Panc1 (cell line): ENCODE measurements around the gene HNRNPA2B1. TPM values are rescaled to one million over a fixed set of nuclear protein-coding genes. Genes with fewer than 3 reads are reported as not detected.
"Not testable (repeated sequence)": the region's sequence is repeated elsewhere in the genome, so short reads cannot be mapped to it uniquely, and the experiment has no call there.

Experiments used
- ATAC-seq: fragments of 200-7000 bp; cut with Tn5 transposase; 2 replicates; pipeline ENCODE4 v1.9.1; 2020; ENCODE audit warnings: mild to moderate bottlenecking, moderate library complexity
- BruUV-seq: library from RNA; stranded (reverse); fragments of 400-500 nt; replicated peaks from 2 replicates; lab custom pipeline; 2021; lab: Mats Ljungman, UMichigan
- CTCF ChIA-PET: fragments of 300-600 bp; sonication (Branson Sonifier 250); formaldehyde crosslinking; loops from one replicate; lab custom pipeline; 2022; ENCODE audit warnings: antibody characterized with exemption; lab: Charles Lee
- POLR2A ChIA-PET: fragments of 300-600 bp; sonication (Branson Sonifier 250); formaldehyde crosslinking; loops from one replicate; lab custom pipeline; 2022; ENCODE audit warnings: antibody characterized with exemption; lab: Charles Lee
- DNase-seq: peaks from one replicate; pipeline ENCODE4 v3.0.0-alpha.2; 2010; ENCODE audit warnings: low read depth, low spot score
- H3K27ac ChIP-seq: 2 replicates; pipeline ENCODE4 v1.5.1; 2011; ENCODE audit warnings: mild to moderate bottlenecking, low read length, inconsistent platforms
- H3K27me3 ChIP-seq: fragments of 200-500 bp; sonication (Bioruptor generic); 2 replicates; pipeline ENCODE4 v1.6.0; 2014; ENCODE audit warnings: low read length, inconsistent platforms; ENCODE audit not compliant: control insufficient read depth, insufficient read depth
- H3K36me3 ChIP-seq: fragments of 200-500 bp; sonication (Bioruptor generic); 2 replicates; pipeline ENCODE4 v1.5.1; 2014; ENCODE audit warnings: inconsistent platforms, mild to moderate bottlenecking, low read length, moderate library complexity; ENCODE audit not compliant: control insufficient read depth, insufficient read depth
- H3K4me1 ChIP-seq: 2 replicates; pipeline ENCODE4 v1.5.1; 2011; ENCODE audit warnings: inconsistent platforms, mild to moderate bottlenecking, low read length, moderate library complexity; ENCODE audit not compliant: control insufficient read depth, insufficient read depth
- H3K4me3 ChIP-seq, 2 experiments: 2 replicates each; pipeline ENCODE4 v1.5.1; 2011 to 2012; ENCODE audit warnings: low read depth in 2 of 2, low read length in 2 of 2, mild to moderate bottlenecking in 2 of 2, inconsistent platforms in 1 of 2, moderate library complexity in 1 of 2
- H3K9me3 ChIP-seq: fragments of 200-500 bp; sonication (Bioruptor generic); 2 replicates; pipeline ENCODE4 v1.5.1; 2014; ENCODE audit warnings: low read depth, mild to moderate bottlenecking, inconsistent platforms, low read length, moderate library complexity; ENCODE audit not compliant: control insufficient read depth, insufficient read depth
- CTCF ChIP-seq: fragments of 450-650 bp; IDR thresholded peaks from 2 replicates; pipeline ENCODE4 v1.5.1; 2017; ENCODE audit warnings: mild to moderate bottlenecking
- POLR2AphosphoS5 ChIP-seq: IDR thresholded peaks from 2 replicates; pipeline ENCODE4 v1.6.1; 2012; ENCODE audit warnings: mild to moderate bottlenecking, low read depth, low read length, moderate library complexity
- REST ChIP-seq, 2 experiments: IDR thresholded peaks; 2 replicates each; pipeline ENCODE4 v1.6.1; 2011 to 2012; ENCODE audit warnings: low read depth in 2 of 2, control low read depth in 1 of 2, low read length in 1 of 2, mild to moderate bottlenecking in 1 of 2, moderate library complexity in 1 of 2; ENCODE audit not compliant: insufficient read depth in 1 of 2
- SIN3A ChIP-seq: IDR thresholded peaks from 2 replicates; pipeline ENCODE4 v1.6.1; 2012; ENCODE audit warnings: low read depth, mild to moderate bottlenecking, low read length, moderate library complexity, borderline replicate concordance; ENCODE audit not compliant: insufficient read depth
- TCF7L2 ChIP-seq: IDR thresholded peaks from 2 replicates; pipeline ENCODE4 v1.6.1; 2011; ENCODE audit warnings: mild to moderate bottlenecking, low read depth, low read length, inconsistent platforms
- in situ Hi-C: cut with HindIII; loops from 2 replicates; pipeline ENCODE4 v1.10.0; 2016; ENCODE audit warnings: low sequenced_read_pairs, low pct_unique_long_range_greater_than_20kb
- intact Hi-C: fragments of 100-400 bp; cut with micrococcal nuclease; formaldehyde crosslinking; loops from one replicate; pipeline ENCODE4 v1.10.0; 2022; ENCODE audit not compliant: unreplicated experiment
- total RNA-seq: library from RNA; stranded (reverse); gene quantifications from one replicate; pipeline ENCODE4 v1.2.1, GENCODE V29; 2021; ENCODE audit not compliant: unreplicated experiment

HNRNPA2B1 gene
- total RNA-seq, 1 experiment from 2014 or later, result 819 TPM

GRCh38 chr7:26195182-26195581 is 5.4 kb downstream of the HNRNPA2B1 start:
- DNase-seq (no peak), ATAC-seq (no peak)
- intact Hi-C loops, result no loop called here
- peak overlapping the region; percentile 100; the same call in 1 of the 2 replicates for H3K27ac ChIP-seq
- H3K4me1 ChIP-seq, result peaks cover 70% of the 10 kb centered on the region
- peaks cover 84% of the 10 kb centered on the region for H3K36me3 ChIP-seq
- no peaks in the 10 kb centered on the region for H3K27me3 ChIP-seq
- no TSS peak for BruUV-seq
- no peaks in the 10 kb centered on the region for H3K9me3 ChIP-seq
- CTCF ChIA-PET, result interaction anchor here (0.7 kb wide), 1 partner anchor 10 kb away, joined by 5 read pairs; no protein-coding TSS in a partner anchor
- in situ Hi-C loops, result no loop called here
- POLR2A ChIA-PET, result interaction anchor here (0.6 to 0.7 kb wide), 2 partner anchors 48 to 348 kb away, joined by 7 to 16 read pairs; no protein-coding TSS in a partner anchor
- peak overlapping the region in 1 of 2 experiments; percentile 98; a peak in 3 of 4 replicates for H3K4me3 ChIP-seq
- TF ChIP-seq SIN3A (no peak), POLR2AphosphoS5 (no peak), CTCF (no peak), TCF7L2 (no peak), REST (IDR thresholded peaks at IDR 0.05; ENCODE audit: insufficient read depth in 1 of 2, low read depth in 2 of 2, low read length in 1 of 2) (no peak)

GRCh38 chr7:26194764-26195163 is 5.8 kb downstream of the HNRNPA2B1 start:
- in situ Hi-C loops, H3K27me3 ChIP-seq, H3K27ac ChIP-seq, DNase-seq, H3K9me3 ChIP-seq, ATAC-seq, BruUV-seq, intact Hi-C loops, H3K4me3 ChIP-seq: not testable (repeated sequence)
- POLR2A ChIA-PET, result interaction anchor here (0.6 to 0.7 kb wide), 2 partner anchors 48 to 348 kb away, joined by 7 to 16 read pairs; no protein-coding TSS in a partner anchor
- CTCF ChIA-PET, result interaction anchor here (0.7 kb wide), 1 partner anchor 10 kb away, joined by 5 read pairs; no protein-coding TSS in a partner anchor
- Histone ChIP-seq H3K36me3 (peaks cover 88% of the 10 kb centered on the region), H3K4me1 (peaks cover 75% of the 10 kb centered on the region)
- TF ChIP-seq POLR2AphosphoS5, result peak; percentile 38; the same call in 1 of the 2 replicates
